Left renal pelvis (tissue), 4 donors: ENCODE measurements around the gene GAD2. TPM values are rescaled to one million over a fixed set of nuclear protein-coding genes. Genes with fewer than 3 reads are reported as not detected.
"Not testable (repeated sequence)": the region's sequence is repeated elsewhere in the genome, so short reads cannot be mapped to it uniquely, and the experiment has no call there.

Source experiments
- DNase-seq, 4 donors: peaks; one replicate each; pipeline ENCODE4 v3.0.0-alpha.2; 2013; ENCODE audit warnings: low read depth in 4 of 4, low spot score in 3 of 4
- polyA plus RNA-seq, 4 donors: library from polyadenylated mRNA; unstranded; fragments of 120-200 nt; gene quantifications; one replicate each; pipeline ENCODE4 v1.2.1, GENCODE V29; 2013; ENCODE audit not compliant: insufficient read length in 4 of 4

The GAD2 gene
- polyA plus RNA-seq, 4 donors, result 0.14 to 2.7 (median 1.3) TPM

DNA sequence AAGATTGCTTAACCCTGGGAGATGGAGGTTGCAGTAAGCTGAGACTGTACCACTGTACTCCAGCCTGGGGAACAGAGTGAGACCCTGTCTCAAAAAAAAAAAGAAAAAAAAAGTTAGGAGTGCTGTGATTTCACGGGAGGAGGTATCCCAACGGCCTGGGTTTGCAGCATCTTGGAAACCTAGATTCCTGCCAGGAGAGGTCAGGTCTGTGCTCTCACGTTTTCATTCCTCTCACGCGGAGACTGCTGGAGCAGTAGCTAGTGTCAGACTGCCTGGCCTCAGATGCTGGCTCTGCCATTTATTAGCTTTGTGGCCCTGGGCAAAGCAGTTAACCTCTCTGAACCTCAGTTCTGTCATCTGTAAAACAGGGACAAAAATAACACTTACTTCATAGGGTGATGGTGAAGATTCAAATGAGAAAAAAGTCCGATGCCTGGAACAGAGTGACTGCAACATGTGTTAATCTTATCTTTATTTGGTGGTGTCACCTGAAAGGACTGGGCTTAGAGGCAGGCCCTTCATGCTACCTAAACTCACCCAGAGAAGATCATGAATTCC, 94.9 kb downstream of the GAD2 start:
- DNase-seq, result no peak

DNA sequence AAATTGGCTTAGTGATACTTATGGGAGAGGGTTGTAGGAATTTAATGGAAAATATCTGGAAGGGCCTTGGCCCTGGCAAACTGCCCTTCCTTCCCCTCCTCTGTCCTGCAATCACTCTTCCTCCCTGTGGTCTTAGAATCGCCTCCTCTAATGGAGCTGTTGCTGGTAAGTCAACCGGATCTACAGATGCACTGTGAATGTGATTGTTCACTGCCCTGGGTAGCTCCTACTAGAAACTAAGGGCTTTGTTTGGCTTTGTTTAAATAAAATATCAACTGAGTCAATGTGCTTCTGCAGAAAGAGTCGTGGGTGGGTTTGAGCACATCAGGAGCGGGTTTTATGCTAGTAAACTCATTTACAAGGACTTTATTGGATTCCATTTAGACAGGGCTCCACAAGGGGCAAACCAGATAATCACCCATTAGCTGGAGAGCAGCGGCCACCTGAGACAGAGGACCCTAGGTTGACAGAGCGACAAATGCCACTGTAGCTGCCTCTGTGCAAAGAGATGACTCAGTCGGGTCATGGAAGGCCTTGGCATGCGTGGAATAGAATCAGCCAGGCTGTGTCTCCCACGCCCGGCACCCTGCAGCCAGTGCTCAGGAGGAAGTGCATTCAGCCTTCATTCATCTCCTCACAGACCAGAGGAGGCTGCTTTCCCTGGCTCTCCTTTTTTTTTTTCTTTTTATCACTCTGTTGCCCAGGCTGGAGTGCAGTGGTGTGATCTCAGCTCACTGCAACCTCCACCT, 97.9 kb downstream of the GAD2 start:
- DNase-seq, result no peak

DNA sequence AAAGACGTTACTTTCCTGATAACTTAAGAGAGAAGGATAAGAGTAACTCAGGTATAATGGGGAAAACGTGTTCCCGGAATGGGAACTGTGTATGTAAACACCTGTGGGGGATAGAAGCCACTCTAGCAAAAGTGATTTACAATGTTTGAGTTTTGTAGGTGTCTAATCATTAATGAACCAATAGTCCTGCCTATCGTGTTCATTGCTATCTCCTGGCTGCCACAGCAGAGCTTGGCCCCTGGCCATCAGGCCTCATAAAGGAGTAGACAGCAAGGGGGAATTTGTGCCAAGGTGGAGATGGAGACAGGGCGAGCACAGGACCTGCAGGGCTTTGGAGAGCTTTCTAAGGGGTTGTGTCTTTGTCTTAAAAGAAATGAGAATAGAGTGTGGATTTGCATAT, 102.1 kb downstream of the GAD2 start:
- no peak for DNase-seq

DNA sequence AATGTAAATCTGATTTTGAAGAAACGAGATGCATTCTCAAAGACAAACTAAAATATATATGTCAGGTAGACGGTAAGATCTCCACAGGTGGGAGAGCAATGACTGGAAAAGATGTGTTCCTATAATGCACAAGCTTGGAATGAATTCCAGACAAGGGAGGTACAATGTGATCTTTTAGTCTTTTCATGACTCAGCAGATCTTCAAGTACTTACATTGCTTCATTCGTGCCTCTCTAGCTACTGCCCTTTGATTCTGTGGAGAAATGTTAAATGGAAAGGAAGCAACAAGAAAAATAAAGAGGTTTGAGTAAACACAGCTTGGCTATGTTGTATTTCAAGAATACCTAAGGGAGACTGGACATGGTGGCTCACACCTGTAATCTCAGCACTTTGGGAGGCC, 106.6 kb downstream of the GAD2 start:
- no peak for DNase-seq

DNA sequence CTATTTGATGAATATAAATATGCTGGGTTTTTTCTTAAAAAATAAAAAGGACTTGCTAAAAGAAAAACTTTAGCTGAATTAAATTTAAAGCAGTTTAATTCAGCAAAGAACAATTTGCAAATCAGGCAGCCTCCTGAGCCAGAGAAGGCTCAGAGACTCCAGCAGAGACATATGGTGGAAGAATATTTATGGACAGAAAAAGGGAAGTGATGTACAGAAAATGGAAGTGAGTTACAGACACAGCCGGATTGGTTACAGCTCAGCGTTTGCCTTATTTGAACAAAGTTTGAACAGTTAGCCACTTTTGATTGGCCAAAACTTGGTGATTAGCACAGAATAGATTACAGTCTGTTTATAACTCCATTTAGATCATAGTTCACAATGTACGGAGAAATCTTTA, 110.3 kb downstream of the GAD2 start:
- DNase-seq, result no peak

DNA sequence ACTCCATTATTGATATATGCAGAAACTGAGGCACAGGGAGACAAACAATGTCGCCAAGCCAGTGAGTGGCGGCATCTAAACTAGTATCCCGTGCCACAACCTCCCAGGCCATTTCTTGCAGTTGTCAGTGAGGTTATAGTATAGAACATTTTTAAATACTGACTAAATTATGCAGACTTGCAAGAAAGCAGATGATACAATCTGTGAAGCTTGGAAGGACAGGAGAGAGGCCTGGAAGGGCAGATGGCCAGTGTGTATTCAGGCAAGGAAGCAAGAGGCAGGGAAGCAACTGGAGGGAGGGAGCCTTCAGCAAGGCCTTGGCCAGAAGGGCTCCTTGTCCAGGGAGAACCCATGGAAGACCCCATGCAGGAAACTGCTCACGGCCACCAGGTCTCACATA, 111.2 kb downstream of the GAD2 start:
- DNase-seq, result no peak

DNA sequence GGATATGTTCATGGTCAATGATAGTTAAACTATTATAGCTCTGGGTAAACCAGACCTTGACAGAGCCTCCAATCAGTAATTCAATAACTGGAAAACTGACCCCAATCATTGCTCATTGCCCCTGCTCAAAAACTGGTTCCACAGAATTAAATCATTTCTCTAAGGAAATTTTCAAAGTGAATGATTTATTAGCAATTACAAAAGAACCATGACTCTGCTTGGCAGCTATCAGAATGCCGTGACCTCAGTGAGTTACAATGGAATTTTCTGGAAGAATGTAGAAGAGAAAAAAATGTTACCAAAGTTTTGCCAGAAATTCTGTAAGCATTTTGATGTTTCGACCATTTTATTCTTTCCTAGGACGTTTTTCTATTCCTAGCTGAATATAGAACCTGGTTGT, 114.8 kb downstream of the GAD2 start:
- DNase-seq, result no peak

DNA sequence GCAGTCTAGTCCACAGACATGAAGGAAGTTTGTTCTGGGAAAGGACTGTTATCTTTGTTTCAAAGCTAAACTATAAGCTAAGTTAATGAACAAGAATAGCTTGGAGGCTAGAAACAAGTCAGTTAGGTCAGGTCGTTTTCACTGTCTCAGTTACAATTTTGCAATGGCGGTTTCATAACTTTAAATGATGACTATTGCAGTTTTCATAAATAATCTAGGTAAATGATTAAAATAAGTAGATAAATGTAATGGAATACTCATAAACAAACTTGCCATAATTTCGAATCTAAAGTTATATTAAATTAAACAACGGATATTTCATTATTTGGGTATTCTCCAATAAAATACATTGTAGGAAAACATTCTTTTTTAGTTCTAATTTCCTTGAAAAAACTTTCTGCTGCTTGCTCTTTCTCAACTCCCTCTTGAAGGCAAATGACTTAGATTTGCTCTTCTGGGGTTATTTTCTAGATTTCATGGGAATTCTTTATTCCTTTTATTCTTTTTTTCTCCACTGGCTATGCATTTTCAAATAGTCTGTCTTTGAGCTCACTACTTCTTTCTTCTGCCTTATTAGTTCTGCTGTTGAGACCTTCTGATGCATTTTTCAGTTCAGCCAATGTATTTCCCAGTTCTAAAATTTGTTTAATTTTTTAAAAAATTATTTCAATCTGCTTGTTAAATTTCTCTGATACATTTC, 117.8 kb downstream of the GAD2 start:
- no peak for DNase-seq

DNA sequence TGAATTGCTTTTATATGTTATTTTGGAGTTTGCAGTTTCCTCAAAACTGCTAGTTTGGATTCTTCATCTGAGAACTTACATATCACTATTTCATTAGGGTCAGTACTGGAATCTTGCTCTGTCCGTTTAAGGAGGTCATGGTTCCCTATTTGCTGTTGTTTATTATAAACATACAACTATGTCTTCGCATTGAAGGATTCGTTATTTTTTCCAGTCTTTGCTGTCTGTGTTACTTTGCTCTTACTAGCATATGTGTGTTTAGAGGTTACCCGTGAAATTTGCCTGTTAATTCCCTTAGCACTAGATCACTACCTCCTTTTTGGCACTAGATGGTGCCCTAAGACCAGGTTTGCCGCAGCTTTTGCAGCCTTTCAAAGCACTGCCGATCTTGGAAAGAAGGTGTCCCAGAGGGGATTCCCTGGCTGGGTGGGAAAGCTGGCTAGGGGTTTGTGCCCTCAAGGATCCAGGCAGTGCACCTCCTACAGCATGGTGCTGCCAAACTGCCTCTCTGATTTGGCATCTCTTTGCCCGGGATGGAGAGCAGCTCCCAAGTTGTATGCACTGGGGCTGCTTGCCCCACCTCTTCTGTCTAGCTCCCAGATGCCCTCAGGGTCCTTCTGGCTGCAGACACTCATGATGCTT, 118.5 kb downstream of the GAD2 start:
- peak in 3 of 4 donors; percentile 21 to 32 (median 22) for DNase-seq

DNA sequence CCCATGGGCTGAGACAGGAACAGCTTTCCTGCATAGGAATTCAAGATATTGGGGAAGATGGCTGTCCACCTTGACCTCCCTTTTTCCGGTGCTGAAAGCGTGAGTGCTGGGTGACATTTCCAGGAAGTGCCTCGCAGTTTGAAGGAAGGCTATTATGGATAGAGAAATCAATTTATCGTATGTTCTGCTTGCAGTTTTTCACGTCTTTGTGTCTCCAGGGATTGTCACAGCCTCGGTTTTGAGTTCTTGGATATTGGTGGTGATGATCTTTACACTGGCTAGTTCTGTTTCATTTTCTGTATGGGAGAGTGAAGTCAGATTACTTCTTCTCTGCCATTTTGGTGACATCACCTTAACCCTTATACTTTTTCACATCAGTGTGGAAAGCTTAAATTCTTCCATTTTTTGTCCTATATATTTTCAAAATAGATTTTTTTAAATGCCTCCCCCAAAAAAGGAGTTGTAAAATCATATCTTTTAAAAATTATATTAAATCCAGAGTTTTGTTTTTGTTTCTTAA, 119.1 kb downstream of the GAD2 start:
- no peak for DNase-seq

DNA sequence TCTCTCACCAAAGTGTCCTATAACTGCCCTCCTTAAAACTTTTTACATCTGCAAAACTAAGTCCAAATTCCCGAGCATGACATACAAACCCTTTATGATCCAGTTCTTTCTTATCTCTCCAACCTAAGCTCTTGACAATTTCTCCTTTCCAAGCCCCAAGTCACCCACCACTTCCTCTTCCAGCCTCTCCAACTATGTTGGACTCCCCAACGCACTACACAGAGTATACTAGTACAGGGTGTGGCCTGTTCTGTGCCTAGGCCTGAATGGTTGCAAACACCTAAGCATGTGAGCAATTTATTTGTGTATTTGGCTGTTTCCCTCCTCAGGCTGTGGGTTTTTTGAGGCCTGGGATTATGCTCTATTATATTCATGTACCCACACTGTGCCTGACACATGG, 120.4 kb downstream of the GAD2 start:
- no peak for DNase-seq

DNA sequence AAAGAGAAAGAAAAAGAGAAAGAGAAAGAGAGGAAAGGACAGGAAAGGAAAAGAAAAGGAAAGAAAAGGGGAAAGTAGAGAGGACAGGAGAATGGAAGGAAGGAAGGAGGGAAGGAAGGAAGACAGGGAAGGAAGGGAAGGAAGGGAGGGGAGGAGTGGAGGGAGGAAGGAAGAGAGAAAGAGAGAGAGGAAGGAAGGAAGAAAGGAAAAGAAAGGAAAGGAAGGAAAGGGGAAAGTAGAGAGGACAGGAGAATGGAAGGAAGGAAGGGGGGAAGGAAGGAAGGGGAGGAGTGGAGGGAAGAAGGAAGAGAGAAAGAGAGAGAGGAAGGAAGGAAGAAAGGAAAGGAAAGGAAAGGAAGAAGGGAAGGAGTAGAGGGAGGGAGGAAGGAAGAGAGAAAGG, 125.1 kb downstream of the GAD2 start:
- DNase-seq, result no peak

DNA sequence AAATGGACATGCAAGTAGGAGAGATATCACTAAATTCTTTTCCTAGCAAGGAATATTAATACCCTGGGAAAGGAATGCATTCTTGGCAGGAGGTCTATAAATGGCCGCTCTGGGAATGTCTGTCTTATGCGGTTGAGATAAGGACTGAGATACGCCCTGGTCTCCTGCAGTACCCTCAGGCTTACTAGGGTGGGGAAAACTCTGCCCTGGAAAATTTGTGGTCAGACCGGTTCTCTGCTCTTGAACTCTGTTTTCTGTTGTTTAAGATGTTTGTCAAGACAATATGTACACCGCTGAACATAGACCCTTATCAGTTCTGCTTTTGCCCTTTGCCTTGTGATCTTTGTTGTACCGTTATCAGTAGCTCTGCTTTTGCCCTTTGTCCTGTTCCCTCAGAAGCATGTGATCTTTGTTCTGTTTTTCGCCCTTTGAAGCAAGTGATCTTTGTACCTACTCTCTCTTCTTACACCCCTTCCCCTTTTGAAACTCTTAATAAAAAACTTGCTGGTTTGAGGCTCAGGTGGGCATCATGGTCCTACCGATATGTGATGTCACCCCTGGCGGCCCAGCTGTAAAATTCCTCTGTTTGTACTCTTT, 132.3 kb downstream of the GAD2 start:
- not testable (repeated sequence) for DNase-seq

Other genes starting within 250 kb of the GAD2 start
- 1 to 10 TPM; 1.1 to 5.0 (median 1.4) TPM for gene APBB1IP, start 221.6 kb downstream of the GAD2 start, polyA plus RNA-seq